Trophoblast cell (in vitro differentiated cells and primary cell): ENCODE results near the gene SLX4IP.

Experiments
- DNase-seq, 2 donors: peaks; one replicate each; pipeline ENCODE4 v3.0.0-alpha.2; 2016
- H2AFZ ChIP-seq: 2 replicates; pipeline ENCODE4 v1.6.1; 2013; ENCODE audit warnings: low read length, moderate library complexity, mild to moderate bottlenecking; ENCODE audit not compliant: insufficient read depth, poor library complexity
- H2AK5ac ChIP-seq: 2 replicates; pipeline ENCODE4 v1.6.1; 2013; ENCODE audit warnings: mild to moderate bottlenecking, low read length
- H2BK120ac ChIP-seq: 2 replicates; pipeline ENCODE4 v1.6.1; 2013; ENCODE audit warnings: low read length, mild to moderate bottlenecking, moderate library complexity; ENCODE audit not compliant: insufficient read depth, poor library complexity
- H2BK12ac ChIP-seq: 2 replicates; pipeline ENCODE4 v1.6.1; 2013; ENCODE audit warnings: mild to moderate bottlenecking, low read length, moderate library complexity
- H2BK5ac ChIP-seq: 2 replicates; pipeline ENCODE4 v1.6.1; 2013; ENCODE audit warnings: low read length, low read depth, moderate library complexity, mild to moderate bottlenecking; ENCODE audit not compliant: poor library complexity
- H3K14ac ChIP-seq: 2 replicates; pipeline ENCODE4 v1.6.1; 2013; ENCODE audit warnings: mild to moderate bottlenecking, low read length
- H3K18ac ChIP-seq: 2 replicates; pipeline ENCODE4 v1.6.1; 2013; ENCODE audit warnings: mild to moderate bottlenecking, low read length
- H3K23ac ChIP-seq: 2 replicates; pipeline ENCODE4 v1.6.1; 2013; ENCODE audit warnings: low read length
- H3K27ac ChIP-seq: 2 replicates; pipeline ENCODE4 v1.5.1; 2013; ENCODE audit warnings: low read depth, mild to moderate bottlenecking, inconsistent platforms, low read length, moderate library complexity
- H3K27me3 ChIP-seq: 2 replicates; pipeline ENCODE4 v1.6.1; 2013; ENCODE audit warnings: inconsistent platforms, mild to moderate bottlenecking, low read length, moderate library complexity; ENCODE audit not compliant: insufficient read depth
- H3K36me3 ChIP-seq, 2 experiments: 1 replicate in 1 of 2; 2 replicates in 1 of 2; pipeline ENCODE4 v1.6.1; 2013; ENCODE audit warnings: low read length in 2 of 2, mild to moderate bottlenecking in 2 of 2, moderate library complexity in 1 of 2; ENCODE audit not compliant: insufficient read depth in 2 of 2, control insufficient read depth in 1 of 2
- H3K4ac ChIP-seq: 2 replicates; pipeline ENCODE4 v1.6.1; 2013; ENCODE audit warnings: low read depth, mild to moderate bottlenecking, low read length, moderate library complexity
- H3K4me1 ChIP-seq, 2 experiments: 1 replicate in 1 of 2; 2 replicates in 1 of 2; pipeline ENCODE4 v1.6.1; 2013; ENCODE audit warnings: low read length in 2 of 2, mild to moderate bottlenecking in 2 of 2, moderate library complexity in 1 of 2; ENCODE audit not compliant: insufficient read depth in 2 of 2, control insufficient read depth in 1 of 2
- H3K4me2 ChIP-seq: 2 replicates; pipeline ENCODE4 v1.6.1; 2013; ENCODE audit warnings: inconsistent platforms, mild to moderate bottlenecking, low read length, moderate library complexity
- H3K4me3 ChIP-seq: 2 replicates; pipeline ENCODE4 v1.5.1; 2013; ENCODE audit warnings: mild to moderate bottlenecking, low read depth, low read length, inconsistent platforms
- H3K79me1 ChIP-seq: one replicate; pipeline ENCODE4 v1.6.1; 2013; ENCODE audit warnings: low read length
- H3K79me2 ChIP-seq: 2 replicates; pipeline ENCODE4 v1.6.1; 2013; ENCODE audit warnings: low read length, mild to moderate bottlenecking; ENCODE audit not compliant: control insufficient read depth, insufficient read depth, poor library complexity
- H3K9ac ChIP-seq: 2 replicates; pipeline ENCODE4 v1.6.1; 2013; ENCODE audit warnings: mild to moderate bottlenecking, low read length
- H3K9me3 ChIP-seq: 2 replicates; pipeline ENCODE4 v1.6.1; 2013; ENCODE audit warnings: low read depth, mild to moderate bottlenecking, control low read depth, inconsistent platforms, low read length; ENCODE audit not compliant: insufficient read depth
- H4K12ac ChIP-seq: 2 replicates; pipeline ENCODE4 v1.6.1; 2013; ENCODE audit warnings: low read depth, mild to moderate bottlenecking, low read length, moderate library complexity
- H4K8ac ChIP-seq: 2 replicates; pipeline ENCODE4 v1.6.1; 2013; ENCODE audit warnings: low read depth, mild to moderate bottlenecking, low read length, moderate library complexity
- H4K91ac ChIP-seq: one replicate; pipeline ENCODE4 v1.6.1; 2013; ENCODE audit warnings: low read depth, mild to moderate bottlenecking, low read length, moderate library complexity
- WGBS: extraction: QIAGEN DNeasy Blood & Tissue Kit; methylation state at CpG from one replicate; pipeline ENCODE4 v1.1.7; 2013; ENCODE audit warnings: missing lambda C conversion rate; ENCODE audit not compliant: insufficient read length, insufficient coverage; ENCODE audit errors: extremely low coverage; 5-methylcytosine and 5-hydroxymethylcytosine counted together

The SLX4IP gene

DNA sequence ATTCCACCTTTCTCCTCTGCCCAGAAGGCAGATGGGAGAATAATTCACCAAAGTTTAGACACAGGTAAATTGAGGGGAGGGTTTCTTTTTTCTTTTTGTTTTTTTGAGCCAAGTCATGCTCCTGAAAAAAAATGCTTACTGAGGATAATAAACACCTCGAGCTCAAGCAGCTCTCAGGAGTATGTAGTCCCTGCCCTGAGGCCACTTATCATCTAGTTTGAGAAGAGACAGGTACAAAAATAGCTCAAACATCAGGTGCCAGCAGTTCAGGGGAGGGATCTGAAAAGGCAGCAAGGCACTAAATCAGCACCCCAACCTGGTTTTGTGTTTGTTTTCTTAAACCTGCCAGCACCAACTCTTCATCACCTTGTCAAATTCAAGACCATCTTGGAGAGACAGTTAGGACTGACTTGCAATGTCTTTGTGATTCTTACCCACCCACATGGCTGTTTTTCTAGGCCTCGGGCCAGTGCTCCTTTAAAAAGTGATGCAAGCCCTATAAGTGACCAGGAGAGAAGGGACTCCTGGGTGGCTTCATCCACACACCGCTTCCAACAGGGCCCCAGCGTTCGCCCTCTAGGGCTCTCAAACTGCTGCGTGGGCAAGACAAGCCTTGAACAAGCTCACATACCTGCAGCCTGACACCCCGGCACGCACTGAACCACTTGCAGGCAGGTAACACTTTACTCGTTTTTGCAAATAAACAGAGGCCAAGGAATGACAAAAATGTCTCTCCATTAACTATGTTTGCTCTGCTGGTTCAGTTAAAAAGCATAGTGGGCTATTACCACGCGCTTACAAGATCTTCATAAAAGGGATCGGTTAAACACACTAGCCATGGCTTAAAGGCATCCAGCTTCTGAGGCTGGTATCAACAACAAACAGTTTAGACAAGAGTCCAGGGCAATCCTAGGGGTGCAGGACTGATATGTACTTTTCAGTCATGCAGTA is 224.8 kb downstream of the SLX4IP start:
- no peak overlapping the region for H3K14ac ChIP-seq
- no peak overlapping the region for H2AFZ ChIP-seq
- H3K23ac ChIP-seq = no peak overlapping the region
- H3K79me1 ChIP-seq = peaks cover 20% of the 10 kb centered on the region
- DNase-seq = peak; percentile 61 to 73
- H2BK12ac ChIP-seq = no peak overlapping the region
- H3K27ac ChIP-seq = peak overlapping the region; percentile 59
- H3K4me1 ChIP-seq = peaks cover 35 to 50% of the 10 kb centered on the region in 2 experiments
- no peak overlapping the region for H3K4me2 ChIP-seq
- no peaks in the 10 kb centered on the region for H3K27me3 ChIP-seq
- H3K4me3 ChIP-seq = no peak overlapping the region
- peaks cover 32 to 46% of the 10 kb centered on the region in 2 experiments for H3K36me3 ChIP-seq
- H2AK5ac ChIP-seq = no peak overlapping the region
- no peak overlapping the region for H2BK120ac ChIP-seq
- H3K9me3 ChIP-seq = peaks cover 8% of the 10 kb centered on the region
- H3K4ac ChIP-seq = no peak overlapping the region
- no peak overlapping the region for H3K9ac ChIP-seq
- H2BK5ac ChIP-seq = no peak overlapping the region
- no peak overlapping the region for H4K8ac ChIP-seq
- H3K18ac ChIP-seq = peak overlapping the region; percentile 26
- peak overlapping the region; percentile 27 for H4K91ac ChIP-seq
- H4K12ac ChIP-seq = no peak overlapping the region
- no CpG with 5 or more reads among the region's 12 CpGs for WGBS
- no peaks in the 10 kb centered on the region for H3K79me2 ChIP-seq

GRCh38 chr20:10660661-10661060 is 225.6 kb downstream of the SLX4IP start:
- Histone ChIP-seq H2AFZ (no peak overlapping the region), H4K8ac (no peak overlapping the region), H3K9me3 (peaks cover 8% of the 10 kb centered on the region), H2BK120ac (no peak overlapping the region), H3K18ac (peak overlapping the region; percentile 26), H3K79me2 (no peaks in the 10 kb centered on the region), H3K4me2 (no peak overlapping the region), H3K14ac (no peak overlapping the region), H3K36me3 (peaks cover 32 to 47% of the 10 kb centered on the region in 2 experiments), H3K9ac (no peak overlapping the region), H2AK5ac (no peak overlapping the region), H3K4me3 (no peak overlapping the region), H3K23ac (no peak overlapping the region), H2BK12ac (no peak overlapping the region), H3K27me3 (no peaks in the 10 kb centered on the region), H2BK5ac (no peak overlapping the region), H3K27ac (peak overlapping the region; percentile 55), H3K79me1 (peaks cover 15% of the 10 kb centered on the region), H4K12ac (no peak overlapping the region), H3K4me1 (peaks cover 33 to 45% of the 10 kb centered on the region in 2 experiments), H3K4ac (no peak overlapping the region), H4K91ac (peak overlapping the region; percentile 27)
- WGBS = no CpG with 5 or more reads among the region's 11 CpGs
- peak; percentile 54 to 73 for DNase-seq

DNA sequence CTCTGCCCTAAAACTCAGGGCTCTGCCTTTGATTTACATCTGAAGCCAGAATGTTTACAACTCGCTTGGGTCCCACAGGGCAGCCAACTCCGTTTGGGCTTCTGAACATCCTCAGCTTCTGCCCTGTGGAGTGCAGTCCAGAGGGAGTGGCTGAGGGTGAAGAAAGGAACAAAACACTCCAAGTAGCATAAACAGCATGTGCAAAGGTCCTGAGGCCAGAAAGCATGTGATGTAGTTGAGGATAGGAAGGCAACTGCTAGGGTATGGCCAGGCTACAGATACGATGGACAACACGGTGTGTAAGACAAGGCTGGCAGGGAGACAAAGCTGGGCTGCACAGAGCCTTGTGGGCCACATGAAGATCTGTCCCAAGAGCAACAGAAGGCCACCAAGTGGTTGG is 226.2 kb downstream of the SLX4IP start:
- Histone ChIP-seq H3K79me2 (no peaks in the 10 kb centered on the region), H2BK12ac (no peak overlapping the region), H4K12ac (no peak overlapping the region), H2BK120ac (no peak overlapping the region), H3K9ac (no peak overlapping the region), H3K27me3 (no peaks in the 10 kb centered on the region), H2AFZ (no peak overlapping the region), H3K4me3 (no peak overlapping the region), H2BK5ac (no peak overlapping the region), H2AK5ac (no peak overlapping the region), H4K8ac (no peak overlapping the region), H3K23ac (no peak overlapping the region), H3K4ac (no peak overlapping the region), H3K27ac (peak overlapping the region; percentile 5), H3K4me1 (peaks cover 37 to 49% of the 10 kb centered on the region in 2 experiments), H3K4me2 (no peak overlapping the region), H3K79me1 (peaks cover 19% of the 10 kb centered on the region), H3K14ac (no peak overlapping the region), H4K91ac (no peak overlapping the region), H3K36me3 (peaks cover 32 to 52% of the 10 kb centered on the region in 2 experiments), H3K9me3 (peaks cover 8% of the 10 kb centered on the region), H3K18ac (no peak overlapping the region)
- DNase-seq = no peak
- WGBS = no CpG with 5 or more reads among the region's 4 CpGs

DNA sequence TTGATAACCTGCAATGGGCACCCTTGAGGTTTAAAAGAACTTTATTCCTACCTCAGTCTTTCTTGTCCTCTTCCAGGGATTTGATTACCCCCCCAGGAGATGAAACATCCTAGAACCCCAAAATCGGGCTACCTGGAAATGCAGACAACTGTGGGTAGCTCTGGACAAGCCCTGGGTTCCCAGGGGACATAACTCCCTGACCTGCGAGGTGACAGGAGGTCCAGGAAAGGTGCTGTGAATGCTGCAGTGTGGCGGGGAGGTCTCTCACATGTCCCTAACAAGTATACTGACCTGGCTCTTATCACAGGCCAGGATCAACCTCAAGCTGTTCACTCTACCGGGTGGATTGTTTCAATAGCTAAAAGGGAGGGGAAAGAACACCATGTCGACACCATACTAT is 227.0 kb downstream of the SLX4IP start:
- DNase-seq = no peak
- Histone ChIP-seq H3K9ac (no peak overlapping the region), H4K91ac (no peak overlapping the region), H3K4me1 (peaks cover 39 to 50% of the 10 kb centered on the region in 2 experiments), H2AK5ac (no peak overlapping the region), H3K27me3 (no peaks in the 10 kb centered on the region), H3K36me3 (peaks cover 35 to 58% of the 10 kb centered on the region in 2 experiments), H3K23ac (no peak overlapping the region), H3K9me3 (peaks cover 8% of the 10 kb centered on the region), H2BK120ac (no peak overlapping the region), H3K4me2 (no peak overlapping the region), H2BK5ac (no peak overlapping the region), H3K14ac (no peak overlapping the region), H3K79me1 (peaks cover 17% of the 10 kb centered on the region), H4K8ac (no peak overlapping the region), H3K4ac (no peak overlapping the region), H3K27ac (no peak overlapping the region), H3K18ac (no peak overlapping the region), H3K4me3 (no peak overlapping the region), H4K12ac (no peak overlapping the region), H2BK12ac (no peak overlapping the region), H3K79me2 (no peaks in the 10 kb centered on the region), H2AFZ (no peak overlapping the region)
- WGBS = no CpG with 5 or more reads among the region's 5 CpGs
